ENCODE data around the gene FCHO2.

DNA sequence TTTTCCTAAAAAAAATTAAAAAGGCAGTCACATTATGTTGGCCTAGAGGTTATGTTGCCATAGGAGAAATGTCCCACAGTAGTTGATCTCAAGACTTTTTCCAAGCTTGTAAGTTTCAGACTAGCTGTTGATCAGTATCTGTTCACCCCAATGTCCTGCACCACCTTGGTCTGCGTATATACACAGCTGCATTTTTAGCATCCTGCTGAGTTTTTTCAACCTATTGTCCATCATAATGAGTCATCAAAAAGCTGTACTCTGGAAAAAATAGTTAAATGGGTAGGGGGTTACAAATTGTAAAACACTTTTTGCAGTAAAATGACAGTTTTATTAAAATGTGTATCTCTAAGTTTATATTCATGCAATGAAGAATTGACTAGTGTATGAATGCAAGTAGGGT lies 111.4 kb downstream of the FCHO2 start:
- TF ChIP-seq, protein P1, sequence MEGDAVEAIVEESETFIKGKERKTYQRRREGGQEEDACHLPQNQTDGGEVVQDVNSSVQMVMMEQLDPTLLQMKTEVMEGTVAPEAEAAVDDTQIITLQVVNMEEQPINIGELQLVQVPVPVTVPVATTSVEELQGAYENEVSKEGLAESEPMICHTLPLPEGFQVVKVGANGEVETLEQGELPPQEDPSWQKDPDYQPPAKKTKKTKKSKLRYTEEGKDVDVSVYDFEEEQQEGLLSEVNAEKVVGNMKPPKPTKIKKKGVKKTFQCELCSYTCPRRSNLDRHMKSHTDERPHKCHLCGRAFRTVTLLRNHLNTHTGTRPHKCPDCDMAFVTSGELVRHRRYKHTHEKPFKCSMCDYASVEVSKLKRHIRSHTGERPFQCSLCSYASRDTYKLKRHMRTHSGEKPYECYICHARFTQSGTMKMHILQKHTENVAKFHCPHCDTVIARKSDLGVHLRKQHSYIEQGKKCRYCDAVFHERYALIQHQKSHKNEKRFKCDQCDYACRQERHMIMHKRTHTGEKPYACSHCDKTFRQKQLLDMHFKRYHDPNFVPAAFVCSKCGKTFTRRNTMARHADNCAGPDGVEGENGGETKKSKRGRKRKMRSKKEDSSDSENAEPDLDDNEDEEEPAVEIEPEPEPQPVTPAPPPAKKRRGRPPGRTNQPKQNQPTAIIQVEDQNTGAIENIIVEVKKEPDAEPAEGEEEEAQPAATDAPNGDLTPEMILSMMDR (IDR thresholded peaks at IDR 0.05; ENCODE audit: low read length): no peak
- no peak for TF ChIP-seq EZH2 (IDR thresholded peaks at IDR 0.05; ENCODE audit: borderline replicate concordance, low read length)
